Measurements from ENCODE around the gene BOK. TPM values are rescaled to one million over a fixed set of nuclear protein-coding genes. Genes with fewer than 3 reads are reported as not detected.

Gene BOK
- total RNA-seq, 1 experiment from 2014 or later = 33.9 TPM

DNA sequence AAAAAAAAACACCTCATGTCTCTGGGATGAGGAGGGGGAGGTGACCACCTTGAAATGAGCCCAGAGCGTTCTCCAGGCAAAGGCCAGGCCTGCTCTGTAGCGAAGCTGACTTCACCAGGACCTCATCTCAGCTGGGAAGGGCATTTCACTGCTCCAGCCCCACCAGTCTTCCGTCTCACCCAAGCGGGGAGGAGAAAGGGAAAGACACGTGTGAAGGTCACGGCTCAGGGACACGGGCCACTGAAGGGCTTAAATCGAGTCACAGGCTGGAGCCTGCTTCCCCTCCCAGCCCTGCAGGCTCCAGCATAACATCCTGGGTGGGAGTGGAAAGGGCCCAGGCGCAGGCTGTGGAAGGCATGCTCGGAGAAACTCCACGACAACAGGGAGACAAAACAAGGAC is 60.3 kb downstream of the BOK start:
- no peak overlapping the region for H3K27ac ChIP-seq (ENCODE audit: insufficient read length, low read depth, low read length)
- H3K27me3 Mint-ChIP-seq (ENCODE audit: low read depth) = no peaks in the 10 kb centered on the region
- no peak overlapping the region for H3T11ph ChIP-seq (ENCODE audit: low read length)
- no peak overlapping the region for H4K91ac ChIP-seq (ENCODE audit: insufficient read length, low read depth, low read length)
- H3K4me1 Mint-ChIP-seq = peaks cover 12 to 16% of the 10 kb centered on the region in 2 experiments
- no peak overlapping the region for H2AK5ac ChIP-seq (ENCODE audit: insufficient read length, low read length)
- no peaks in the 10 kb centered on the region for H3K9me3 ChIP-seq (ENCODE audit: control insufficient read depth, low read depth, low read length)
- H3K4me2 ChIP-seq (ENCODE audit: insufficient read depth, insufficient read length, low read length) = no peak overlapping the region
- TF ChIP-seq, protein P1, sequence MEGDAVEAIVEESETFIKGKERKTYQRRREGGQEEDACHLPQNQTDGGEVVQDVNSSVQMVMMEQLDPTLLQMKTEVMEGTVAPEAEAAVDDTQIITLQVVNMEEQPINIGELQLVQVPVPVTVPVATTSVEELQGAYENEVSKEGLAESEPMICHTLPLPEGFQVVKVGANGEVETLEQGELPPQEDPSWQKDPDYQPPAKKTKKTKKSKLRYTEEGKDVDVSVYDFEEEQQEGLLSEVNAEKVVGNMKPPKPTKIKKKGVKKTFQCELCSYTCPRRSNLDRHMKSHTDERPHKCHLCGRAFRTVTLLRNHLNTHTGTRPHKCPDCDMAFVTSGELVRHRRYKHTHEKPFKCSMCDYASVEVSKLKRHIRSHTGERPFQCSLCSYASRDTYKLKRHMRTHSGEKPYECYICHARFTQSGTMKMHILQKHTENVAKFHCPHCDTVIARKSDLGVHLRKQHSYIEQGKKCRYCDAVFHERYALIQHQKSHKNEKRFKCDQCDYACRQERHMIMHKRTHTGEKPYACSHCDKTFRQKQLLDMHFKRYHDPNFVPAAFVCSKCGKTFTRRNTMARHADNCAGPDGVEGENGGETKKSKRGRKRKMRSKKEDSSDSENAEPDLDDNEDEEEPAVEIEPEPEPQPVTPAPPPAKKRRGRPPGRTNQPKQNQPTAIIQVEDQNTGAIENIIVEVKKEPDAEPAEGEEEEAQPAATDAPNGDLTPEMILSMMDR (conservative IDR thresholded peaks at IDR 0.05) = no peak
- no peak overlapping the region for H2BK120ac ChIP-seq (ENCODE audit: low read depth, low read length, poor library complexity, severe bottlenecking)
- H2BK5ac ChIP-seq (ENCODE audit: insufficient read length, low read length) = no peak overlapping the region
- WGBS (ENCODE audit: extremely low coverage, insufficient read length, low lambda C conversion rate) = no CpG with 5 or more reads among the region's 11 CpGs
- no peaks in the 10 kb centered on the region for H4K20me1 ChIP-seq (ENCODE audit: control insufficient read depth, insufficient read depth, insufficient read length)
- no peak overlapping the region for H2BK12ac ChIP-seq (ENCODE audit: insufficient read length, low read depth, low read length)
- peak overlapping the region in 2 of 3 experiments; percentile 75 to 86; a peak in 5 of 7 replicates for H3K27ac Mint-ChIP-seq
- no peak overlapping the region for H3K18ac ChIP-seq (ENCODE audit: insufficient read length, low read depth, low read length)
- no peak overlapping the region for H2AFZ ChIP-seq (ENCODE audit: low read length)
- H3K4me3 Mint-ChIP-seq = no peak overlapping the region
- H3K4ac ChIP-seq (ENCODE audit: low read depth, low read length) = no peak overlapping the region
- no peak overlapping the region for H3K14ac ChIP-seq (ENCODE audit: insufficient read depth, low read length)
- no peak overlapping the region for H2BK15ac ChIP-seq (ENCODE audit: low read depth, low read length)
- H3K23me2 ChIP-seq (ENCODE audit: insufficient read length, low read depth, low read length, poor library complexity, severe bottlenecking) = no peaks in the 10 kb centered on the region
- no peak overlapping the region for H3K56ac ChIP-seq (ENCODE audit: insufficient read length, low read depth, low read length)
- H3K9ac ChIP-seq (ENCODE audit: extremely low read depth, insufficient read length, low read length) = no peak overlapping the region
- H3K23ac ChIP-seq (ENCODE audit: insufficient read length, low read depth, low read length) = no peak overlapping the region
- H3K79me1 ChIP-seq (ENCODE audit: insufficient read depth, low read depth, low read length, poor library complexity, severe bottlenecking) = no peaks in the 10 kb centered on the region
- H3K79me2 ChIP-seq (ENCODE audit: insufficient read depth, low read length) = no peaks in the 10 kb centered on the region; the same call in 1 of the 2 replicates
- no peak for DNase-seq
- peaks cover 5 to 28% (median 13%) of the 10 kb centered on the region in 3 experiments; a peak in 6 of 7 replicates for H3K36me3 Mint-ChIP-seq (ENCODE audit: insufficient read depth in 1 of 3, low read depth in 3 of 3)
- peaks cover 0 to 3% of the 10 kb centered on the region in 2 experiments; a peak in 3 of 5 replicates for H3K9me3 Mint-ChIP-seq
- H2BK20ac ChIP-seq (ENCODE audit: low read depth, low read length, poor library complexity, severe bottlenecking) = no peak overlapping the region
- peaks cover 4% of the 10 kb centered on the region; the same call in 1 of the 2 replicates for H3K4me1 ChIP-seq (ENCODE audit: insufficient read depth, low read length)
- H4K5ac ChIP-seq (ENCODE audit: insufficient read length, low read depth, low read length) = no peak overlapping the region
- H3K27me3 ChIP-seq (ENCODE audit: insufficient read depth, low read length) = no peaks in the 10 kb centered on the region
- H4K8ac ChIP-seq (replicated peaks; ENCODE audit: insufficient read length, low read depth, low read length) = no peak overlapping the region
